B cell (primary cell): Measurements from ENCODE around the gene SCGB2B2. TPM values are rescaled to one million over a fixed set of nuclear protein-coding genes. Genes with fewer than 3 reads are reported as not detected.

Source experiments
- ATAC-seq: fragments of 200-7000 bp; cut with Tn5 transposase; one replicate; pipeline ENCODE4 v1.10.0; 2021; ENCODE audit warnings: low read depth, mild to moderate bottlenecking, moderate number of reproducible peaks, moderate library complexity
- CTCF ChIA-PET: fragments of 350-600 bp; sonication (Branson Sonifier 250); formaldehyde crosslinking; loops from one replicate; lab custom pipeline; 2021; ENCODE audit warnings: antibody characterized with exemption, inconsistent platforms; lab: Charles Lee
- POLR2A ChIA-PET: fragments of 350-600 bp; sonication (Branson Sonifier 250); formaldehyde crosslinking; loops from one replicate; lab custom pipeline; 2021; ENCODE audit warnings: antibody characterized with exemption; lab: Charles Lee
- DNase-seq: peaks from one replicate; pipeline ENCODE4 v3.0.0; 2013
- H2AFZ ChIP-seq: 2 replicates; pipeline ENCODE4 v1.6.1; 2012; ENCODE audit warnings: mild to moderate bottlenecking, low read depth, low read length; ENCODE audit not compliant: insufficient read depth, poor library complexity, severe bottlenecking
- H3K27ac ChIP-seq, 2 donors: 1 replicate in 1 of 2; 2 replicates in 1 of 2; pipeline ENCODE4 v1.5.1; 2012 to 2013; ENCODE audit warnings: low read length in 2 of 2, mild to moderate bottlenecking in 2 of 2, moderate library complexity in 1 of 2
- H3K27me3 ChIP-seq, 4 experiments: fragments of 200-600 bp in 1 of 4; sonication (generic) in 1 of 4; replicated peaks in 1 of 4; 1 replicate in 2 of 4; 2 replicates in 2 of 4; pipeline versions ENCODE4 v1.6.1 to v1.7.0; 2013 to 2016; ENCODE audit warnings: low read length in 3 of 4, mild to moderate bottlenecking in 2 of 4, mixed read lengths in 1 of 4, moderate library complexity in 1 of 4; ENCODE audit not compliant: insufficient read depth in 4 of 4, control insufficient read depth in 3 of 4; ENCODE audit errors: control extremely low read depth in 1 of 4
- H3K36me3 ChIP-seq, 2 experiments: replicated peaks in 1 of 2; 1 replicate in 1 of 2; 2 replicates in 1 of 2; pipeline versions ENCODE4 v1.6.1 to v1.7.1; 2013; ENCODE audit warnings: low read length in 1 of 2; ENCODE audit not compliant: insufficient read depth in 2 of 2, control insufficient read depth in 1 of 2; ENCODE audit errors: control extremely low read depth in 1 of 2, extremely low read depth in 1 of 2
- H3K4me1 ChIP-seq, 2 donors: fragments of 200-600 bp in 1 of 2; sonication (generic) in 1 of 2; 1 replicate in 1 of 2; 2 replicates in 1 of 2; pipeline versions ENCODE4 v1.5.1 to v1.6.1; 2013 to 2017; ENCODE audit warnings: low read length in 2 of 2; ENCODE audit not compliant: control insufficient read depth in 2 of 2, insufficient read depth in 2 of 2
- H3K4me2 ChIP-seq: replicated peaks from 2 replicates; pipeline ENCODE3; 2012; ENCODE audit warnings: mild to moderate bottlenecking, low read depth, low read length; ENCODE audit not compliant: poor library complexity, severe bottlenecking
- H3K4me3 ChIP-seq, 5 experiments: fragments of 200-600 bp in 1 of 5; sonication (generic) in 1 of 5; 1 replicate in 3 of 5; 2 replicates in 2 of 5; pipeline versions ENCODE4 v1.5.1 to v1.7.0; 2011 to 2016; ENCODE audit warnings: low read length in 4 of 5, mild to moderate bottlenecking in 4 of 5, low read depth in 2 of 5, control low read depth in 1 of 5, moderate library complexity in 1 of 5; ENCODE audit not compliant: insufficient read depth in 1 of 5; ENCODE audit errors: control extremely low read depth in 1 of 5, extremely low read depth in 1 of 5
- H3K79me2 ChIP-seq: fragments of 200-600 bp; sonication (generic); one replicate; pipeline ENCODE4 v1.6.0; 2016; ENCODE audit warnings: low read length; ENCODE audit not compliant: control insufficient read depth, insufficient read depth
- H3K9ac ChIP-seq: fragments of 200-600 bp; sonication (generic); 2 replicates; pipeline ENCODE4 v1.6.1; 2017; ENCODE audit warnings: mild to moderate bottlenecking, low read length, moderate library complexity
- H3K9me3 ChIP-seq, 3 donors: one replicate each; pipeline versions ENCODE4 v1.6.1 to v1.7.1; 2013; ENCODE audit warnings: low read length in 2 of 3; ENCODE audit not compliant: control insufficient read depth in 2 of 3, insufficient read depth in 1 of 3; ENCODE audit errors: control extremely low read depth in 1 of 3
- H4K20me1 ChIP-seq: 2 replicates; pipeline ENCODE4 v1.6.0; 2012; ENCODE audit warnings: mild to moderate bottlenecking, low read length; ENCODE audit not compliant: insufficient read depth, control insufficient read depth, poor library complexity, severe bottlenecking
- H3K27ac Mint-ChIP-seq: one replicate; pipeline ENCODE4 v1.8.0; 2021; ENCODE audit warnings: mixed read lengths
- H3K27me3 Mint-ChIP-seq: one replicate; pipeline ENCODE4 v1.8.0; 2021; ENCODE audit warnings: mixed read lengths
- H3K4me1 Mint-ChIP-seq: one replicate; pipeline ENCODE4 v1.8.0; 2021; ENCODE audit warnings: mixed read lengths
- H3K4me3 Mint-ChIP-seq: one replicate; pipeline ENCODE4 v1.8.0; 2021; ENCODE audit warnings: mixed read lengths
- H3K9me3 Mint-ChIP-seq: one replicate; pipeline ENCODE4 v1.8.0; 2022; ENCODE audit warnings: mixed read lengths; ENCODE audit not compliant: insufficient read depth
- CTCF ChIP-seq: fragments of 200-600 bp; IDR thresholded peaks from one replicate; pipeline ENCODE4 v1.8.0; 2022; ENCODE audit warnings: antibody characterized with exemption, mild to moderate bottlenecking
- EZH2 ChIP-seq: IDR thresholded peaks from 2 replicates; pipeline ENCODE4 v1.6.1; 2012; ENCODE audit warnings: borderline replicate concordance, low read depth, mild to moderate bottlenecking, moderate library complexity, low read length; ENCODE audit not compliant: insufficient read depth, poor library complexity, severe bottlenecking
- WGBS: methylation state at CpG from one replicate; pipeline ENCODE4 v1.1.5; 2013; ENCODE audit warnings: missing lambda C conversion rate; ENCODE audit not compliant: insufficient coverage; 5-methylcytosine and 5-hydroxymethylcytosine counted together
- intact Hi-C: fragments of 100-400 bp; cut with micrococcal nuclease; formaldehyde crosslinking; loops from one replicate; pipeline ENCODE4 v1.10.0; 2022
- polyA plus RNA-seq: library from polyadenylated mRNA; depleted of rRNA; stranded (reverse); fragments of >200 nt; gene quantifications from 2 replicates; pipeline ENCODE4 v1.2.3, GENCODE V29; 2012
- total RNA-seq, 2 donors: library from RNA; stranded (reverse); fragments of 120-200 nt in 1 of 2; gene quantifications; 1 replicate in 1 of 2; 2 replicates in 1 of 2; pipeline versions ENCODE4 v1.2.3 to v1.2.4, GENCODE V29; 2013 to 2022

Gene SCGB2B2
- total and polyA plus RNA-seq, 2 donors (not counting 1 experiment from before 2014, with no cell fraction given) = 0.21 to 0.91 TPM

- no peaks in the 10 kb centered on the region for H4K20me1 ChIP-seq
- no peaks in the 10 kb centered on the region for H3K36me3 ChIP-seq
- POLR2A ChIA-PET = no interaction called here
- no peaks in the 10 kb centered on the region for H3K27me3 ChIP-seq
- Mint-ChIP-seq H3K4me3 (no peak overlapping the region), H3K27me3 (no peaks in the 10 kb centered on the region), H3K9me3 (no peaks in the 10 kb centered on the region), H3K27ac (no peak overlapping the region), H3K4me1 (peaks cover 9% of the 10 kb centered on the region)
- CTCF ChIA-PET = no interaction called here
- intact Hi-C loops = no loop called here
- H2AFZ ChIP-seq = no peak overlapping the region
- no peak for DNase-seq
- H3K4me3 ChIP-seq = no peak overlapping the region
- H3K9ac ChIP-seq = no peak overlapping the region
- no peak for TF ChIP-seq EZH2
- no peak for TF ChIP-seq CTCF
- H3K4me1 ChIP-seq = peaks cover 0 to 5% of the 10 kb centered on the region in 2 donors
- 84% methylated on average over 6 of the region's 6 CpGs for WGBS
- no peak overlapping the region for H3K4me2 ChIP-seq
- no peaks in the 10 kb centered on the region for H3K9me3 ChIP-seq
- H3K27ac ChIP-seq = no peak overlapping the region
- ATAC-seq = no peak
- no peaks in the 10 kb centered on the region for H3K79me2 ChIP-seq
Observed at GRCh38 chr19:34664870-34665269, 12.1 kb downstream of the SCGB2B2 start.

- DNase-seq = no peak
- H3K9me3 ChIP-seq = no peaks in the 10 kb centered on the region
- intact Hi-C loops = no loop called here
- no peaks in the 10 kb centered on the region for H3K79me2 ChIP-seq
- Mint-ChIP-seq H3K4me1 (peaks cover 9% of the 10 kb centered on the region), H3K27me3 (no peaks in the 10 kb centered on the region), H3K27ac (no peak overlapping the region), H3K9me3 (no peaks in the 10 kb centered on the region), H3K4me3 (no peak overlapping the region)
- H3K36me3 ChIP-seq = no peaks in the 10 kb centered on the region
- WGBS = 93% methylated on average over 3 of the region's 3 CpGs
- ChIA-PET POLR2A (no interaction called here), CTCF (no interaction called here)
- H3K4me2 ChIP-seq = no peak overlapping the region
- ATAC-seq = no peak
- H3K27me3 ChIP-seq = no peaks in the 10 kb centered on the region
- TF ChIP-seq EZH2 (no peak), CTCF (no peak)
- H3K4me3 ChIP-seq = no peak overlapping the region
- no peak overlapping the region for H3K9ac ChIP-seq
- H2AFZ ChIP-seq = no peak overlapping the region
- no peaks in the 10 kb centered on the region for H4K20me1 ChIP-seq
- peaks cover 0 to 5% of the 10 kb centered on the region in 2 donors for H3K4me1 ChIP-seq
- no peak overlapping the region for H3K27ac ChIP-seq
Observed at GRCh38 chr19:34664168-34664567, 12.8 kb downstream of the SCGB2B2 start.
